Erythroblast (primary cell): Measurements from ENCODE around the gene UBAC2.

Experiments
- GATA1 ChIP-seq: IDR thresholded peaks from 2 replicates; pipeline ENCODE4 v1.6.1; 2011; ENCODE audit warnings: low read depth, mild to moderate bottlenecking, control low read depth, low read length, moderate library complexity
- POLR2A ChIP-seq: IDR thresholded peaks from 2 replicates; pipeline ENCODE4 v1.6.1; 2011; ENCODE audit warnings: mild to moderate bottlenecking, low read length

- no peak for TF ChIP-seq POLR2A
- no peak for TF ChIP-seq GATA1
Observed at GRCh38 chr13:99218126-99218525, 17.5 kb downstream of the UBAC2 start.
